ENCODE results near the gene PRDX5. TPM values are rescaled to one million over a fixed set of nuclear protein-coding genes. Genes with fewer than 3 reads are reported as not detected.

Gene PRDX5
- total RNA-seq, 1 experiment from 2014 or later = 255 TPM

DNA sequence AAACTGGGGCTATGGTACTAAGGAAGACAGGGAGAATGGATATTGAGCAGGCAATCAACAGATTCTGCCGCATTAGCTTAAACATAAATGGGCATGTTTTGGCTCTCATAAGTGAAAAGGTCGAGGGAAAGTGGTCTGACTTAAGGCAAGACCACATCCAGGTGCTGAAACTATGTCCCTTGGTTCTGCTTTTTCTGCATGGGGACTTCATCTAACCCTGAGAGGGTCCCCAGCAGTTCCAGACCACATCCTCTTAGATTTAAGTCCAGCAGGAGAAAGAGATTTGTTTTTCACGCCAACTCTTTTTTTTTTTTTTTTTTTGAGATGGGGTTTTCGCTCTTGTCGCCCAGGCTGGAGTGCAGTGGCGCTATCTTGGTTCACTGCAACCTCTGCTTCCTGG is 46.5 kb downstream of the PRDX5 start:
- Mint-ChIP-seq H3K4me1 (peaks cover 12% of the 10 kb centered on the region), H3K27ac (no peak overlapping the region), H3K4me3 (no peak overlapping the region), H3K9me3 (no peaks in the 10 kb centered on the region), H3K27me3 (ENCODE audit: low read depth) (no peaks in the 10 kb centered on the region), H3K36me3 (peaks cover 45% of the 10 kb centered on the region)
- DNase-seq (ENCODE audit: low spot score) (no peak), ATAC-seq (no peak)
- ChIA-PET CTCF (interaction anchor here (0.6 to 12.8 kb wide), 5 partner anchors 9 to 841 kb away, joined by 3 to 140 read pairs (median 4); no protein-coding TSS in a partner anchor), POLR2A (no interaction called here)
- no peak for TF ChIP-seq ETV6 (CRISPR knock-in tag; IDR thresholded peaks at IDR 0.05)
- TF ChIP-seq, protein P1, sequence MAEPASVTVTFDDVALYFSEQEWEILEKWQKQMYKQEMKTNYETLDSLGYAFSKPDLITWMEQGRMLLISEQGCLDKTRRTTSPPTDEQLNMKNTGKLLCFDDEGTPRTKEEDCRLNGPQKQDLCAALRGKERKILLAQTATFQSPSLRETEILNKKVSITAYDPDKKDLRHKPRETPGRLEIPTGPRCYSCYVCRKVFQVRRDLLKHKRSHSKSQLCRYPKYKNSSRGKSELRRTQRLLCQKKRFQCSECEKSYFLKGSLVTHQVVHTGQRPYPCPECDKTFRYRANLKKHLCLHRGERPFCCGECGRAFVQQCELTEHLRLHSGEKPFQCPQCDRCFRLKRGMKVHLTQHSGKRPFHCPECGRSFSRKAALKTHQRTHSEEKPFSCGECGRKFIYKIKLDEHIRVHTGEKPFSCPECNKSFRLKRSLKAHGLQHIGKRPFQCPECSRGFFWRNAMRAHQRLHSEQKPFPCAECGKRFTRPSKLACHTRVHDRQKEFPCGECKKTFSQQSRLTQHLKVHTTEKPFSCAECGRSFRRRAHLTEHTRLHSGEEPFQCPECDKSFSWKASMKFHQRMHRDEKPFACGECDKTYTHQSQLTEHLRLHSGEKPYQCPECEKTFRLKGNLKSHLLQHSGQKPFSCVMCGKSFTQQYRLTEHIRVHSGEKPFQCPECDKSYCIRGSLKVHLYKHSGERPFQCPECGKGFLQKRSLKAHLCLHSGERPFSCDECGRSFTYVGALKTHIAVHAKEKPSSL (CRISPR knock-in tag; conservative IDR thresholded peaks at IDR 0.05) = no peak
- TF ChIP-seq TEAD1 (CRISPR knock-in tag; IDR thresholded peaks at IDR 0.05) = no peak
- no peak for TF ChIP-seq ELF4 (CRISPR knock-in tag; IDR thresholded peaks at IDR 0.05; ENCODE audit: low read depth)
- no peak for TF ChIP-seq SOX15 (CRISPR knock-in tag; IDR thresholded peaks at IDR 0.05)
- TF ChIP-seq GRHL2 (CRISPR knock-in tag; IDR thresholded peaks at IDR 0.05; ENCODE audit: insufficient replicate concordance, severe bottlenecking) = no peak
- no peak for TF ChIP-seq NFYB (CRISPR knock-in tag; conservative IDR thresholded peaks at IDR 0.05; ENCODE audit: low read depth)
- no peak for TF ChIP-seq NR2C2 (CRISPR knock-in tag; IDR thresholded peaks at IDR 0.05)
- TF ChIP-seq, protein P2, sequence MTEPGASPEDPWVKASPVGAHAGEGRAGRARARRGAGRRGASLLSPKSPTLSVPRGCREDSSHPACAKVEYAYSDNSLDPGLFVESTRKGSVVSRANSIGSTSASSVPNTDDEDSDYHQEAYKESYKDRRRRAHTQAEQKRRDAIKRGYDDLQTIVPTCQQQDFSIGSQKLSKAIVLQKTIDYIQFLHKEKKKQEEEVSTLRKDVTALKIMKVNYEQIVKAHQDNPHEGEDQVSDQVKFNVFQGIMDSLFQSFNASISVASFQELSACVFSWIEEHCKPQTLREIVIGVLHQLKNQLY (CRISPR knock-in tag; IDR thresholded peaks at IDR 0.05) = no peak
- TF ChIP-seq GABPB1 (CRISPR knock-in tag; IDR thresholded peaks at IDR 0.05) = no peak
- TF ChIP-seq, protein P3, sequence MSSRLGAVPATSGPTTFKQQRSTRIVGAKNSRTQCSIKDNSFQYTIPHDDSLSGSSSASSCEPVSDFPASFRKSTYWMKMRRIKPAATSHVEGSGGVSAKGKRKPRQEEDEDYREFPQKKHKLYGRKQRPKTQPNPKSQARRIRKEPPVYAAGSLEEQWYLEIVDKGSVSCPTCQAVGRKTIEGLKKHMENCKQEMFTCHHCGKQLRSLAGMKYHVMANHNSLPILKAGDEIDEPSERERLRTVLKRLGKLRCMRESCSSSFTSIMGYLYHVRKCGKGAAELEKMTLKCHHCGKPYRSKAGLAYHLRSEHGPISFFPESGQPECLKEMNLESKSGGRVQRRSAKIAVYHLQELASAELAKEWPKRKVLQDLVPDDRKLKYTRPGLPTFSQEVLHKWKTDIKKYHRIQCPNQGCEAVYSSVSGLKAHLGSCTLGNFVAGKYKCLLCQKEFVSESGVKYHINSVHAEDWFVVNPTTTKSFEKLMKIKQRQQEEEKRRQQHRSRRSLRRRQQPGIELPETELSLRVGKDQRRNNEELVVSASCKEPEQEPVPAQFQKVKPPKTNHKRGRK (CRISPR knock-in tag; IDR thresholded peaks at IDR 0.05; ENCODE audit: borderline replicate concordance) = no peak
- TF ChIP-seq GTF2I (CRISPR knock-in tag; conservative IDR thresholded peaks at IDR 0.05) = no peak
- TF ChIP-seq MXD4 (CRISPR knock-in tag; IDR thresholded peaks at IDR 0.05; ENCODE audit: borderline replicate concordance) = no peak
- TF ChIP-seq, protein P4, sequence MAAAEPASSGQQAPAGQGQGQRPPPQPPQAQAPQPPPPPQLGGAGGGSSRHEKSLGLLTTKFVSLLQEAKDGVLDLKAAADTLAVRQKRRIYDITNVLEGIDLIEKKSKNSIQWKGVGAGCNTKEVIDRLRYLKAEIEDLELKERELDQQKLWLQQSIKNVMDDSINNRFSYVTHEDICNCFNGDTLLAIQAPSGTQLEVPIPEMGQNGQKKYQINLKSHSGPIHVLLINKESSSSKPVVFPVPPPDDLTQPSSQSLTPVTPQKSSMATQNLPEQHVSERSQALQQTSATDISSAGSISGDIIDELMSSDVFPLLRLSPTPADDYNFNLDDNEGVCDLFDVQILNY (CRISPR knock-in tag; IDR thresholded peaks at IDR 0.05) = no peak
- TF ChIP-seq CBFB (CRISPR knock-in tag; IDR thresholded peaks at IDR 0.05; ENCODE audit: low read depth) = no peak
- TF ChIP-seq PRRX2 (CRISPR knock-in tag; IDR thresholded peaks at IDR 0.05) = no peak
- TF ChIP-seq, protein P5, sequence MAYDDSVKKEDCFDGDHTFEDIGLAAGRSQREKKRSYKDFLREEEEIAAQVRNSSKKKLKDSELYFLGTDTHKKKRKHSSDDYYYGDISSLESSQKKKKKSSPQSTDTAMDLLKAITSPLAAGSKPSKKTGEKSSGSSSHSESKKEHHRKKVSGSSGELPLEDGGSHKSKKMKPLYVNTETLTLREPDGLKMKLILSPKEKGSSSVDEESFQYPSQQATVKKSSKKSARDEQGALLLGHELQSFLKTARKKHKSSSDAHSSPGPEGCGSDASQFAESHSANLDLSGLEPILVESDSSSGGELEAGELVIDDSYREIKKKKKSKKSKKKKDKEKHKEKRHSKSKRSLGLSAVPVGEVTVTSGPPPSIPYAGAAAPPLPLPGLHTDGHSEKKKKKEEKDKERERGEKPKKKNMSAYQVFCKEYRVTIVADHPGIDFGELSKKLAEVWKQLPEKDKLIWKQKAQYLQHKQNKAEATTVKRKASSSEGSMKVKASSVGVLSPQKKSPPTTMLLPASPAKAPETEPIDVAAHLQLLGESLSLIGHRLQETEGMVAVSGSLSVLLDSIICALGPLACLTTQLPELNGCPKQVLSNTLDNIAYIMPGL (CRISPR knock-in tag; IDR thresholded peaks at IDR 0.05) = no peak
- TF ChIP-seq, protein P6, sequence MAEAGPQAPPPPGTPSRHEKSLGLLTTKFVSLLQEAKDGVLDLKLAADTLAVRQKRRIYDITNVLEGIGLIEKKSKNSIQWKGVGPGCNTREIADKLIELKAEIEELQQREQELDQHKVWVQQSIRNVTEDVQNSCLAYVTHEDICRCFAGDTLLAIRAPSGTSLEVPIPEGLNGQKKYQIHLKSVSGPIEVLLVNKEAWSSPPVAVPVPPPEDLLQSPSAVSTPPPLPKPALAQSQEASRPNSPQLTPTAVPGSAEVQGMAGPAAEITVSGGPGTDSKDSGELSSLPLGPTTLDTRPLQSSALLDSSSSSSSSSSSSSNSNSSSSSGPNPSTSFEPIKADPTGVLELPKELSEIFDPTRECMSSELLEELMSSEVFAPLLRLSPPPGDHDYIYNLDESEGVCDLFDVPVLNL (CRISPR knock-in tag; IDR thresholded peaks at IDR 0.05; ENCODE audit: borderline replicate concordance, low read depth) = no peak

DNA sequence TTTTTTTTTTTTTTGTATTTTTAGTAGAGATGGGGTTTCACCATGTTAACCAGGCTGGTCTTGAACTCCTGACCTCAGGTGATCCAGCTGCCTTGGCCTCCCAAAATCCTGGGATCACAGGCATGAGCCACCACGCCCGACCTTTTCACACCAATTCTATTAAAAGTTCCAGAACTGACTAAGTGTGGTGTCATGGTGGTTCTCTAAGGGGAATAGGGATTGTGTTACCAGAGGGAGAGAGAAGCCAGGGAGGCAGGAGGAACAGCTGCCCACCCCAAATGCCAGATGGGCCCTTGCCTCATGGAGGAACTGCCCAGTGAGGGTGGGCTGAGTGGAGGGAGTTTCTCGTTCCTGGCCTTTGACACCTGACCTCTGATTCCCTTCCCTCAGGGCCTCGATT is 47.0 kb downstream of the PRDX5 start:
- no peak for ATAC-seq
- no peak overlapping the region for H3K27ac Mint-ChIP-seq
- no peak overlapping the region for H3K4me3 Mint-ChIP-seq
- TF ChIP-seq SOX15 (CRISPR knock-in tag; IDR thresholded peaks at IDR 0.05) (no peak), FOXP1 (CRISPR knock-in tag; IDR thresholded peaks at IDR 0.05; ENCODE audit: borderline replicate concordance) (no peak), KAT7 (CRISPR knock-in tag; IDR thresholded peaks at IDR 0.05; ENCODE audit: borderline replicate concordance) (no peak), RORB (CRISPR knock-in tag; IDR thresholded peaks at IDR 0.05) (no peak), NFE2L1 (CRISPR knock-in tag; IDR thresholded peaks at IDR 0.05) (no peak)
- TF ChIP-seq, protein P7, sequence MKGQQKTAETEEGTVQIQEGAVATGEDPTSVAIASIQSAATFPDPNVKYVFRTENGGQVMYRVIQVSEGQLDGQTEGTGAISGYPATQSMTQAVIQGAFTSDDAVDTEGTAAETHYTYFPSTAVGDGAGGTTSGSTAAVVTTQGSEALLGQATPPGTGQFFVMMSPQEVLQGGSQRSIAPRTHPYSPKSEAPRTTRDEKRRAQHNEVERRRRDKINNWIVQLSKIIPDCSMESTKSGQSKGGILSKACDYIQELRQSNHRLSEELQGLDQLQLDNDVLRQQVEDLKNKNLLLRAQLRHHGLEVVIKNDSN (CRISPR knock-in tag; IDR thresholded peaks at IDR 0.05) = no peak
- TF ChIP-seq, protein P8, sequence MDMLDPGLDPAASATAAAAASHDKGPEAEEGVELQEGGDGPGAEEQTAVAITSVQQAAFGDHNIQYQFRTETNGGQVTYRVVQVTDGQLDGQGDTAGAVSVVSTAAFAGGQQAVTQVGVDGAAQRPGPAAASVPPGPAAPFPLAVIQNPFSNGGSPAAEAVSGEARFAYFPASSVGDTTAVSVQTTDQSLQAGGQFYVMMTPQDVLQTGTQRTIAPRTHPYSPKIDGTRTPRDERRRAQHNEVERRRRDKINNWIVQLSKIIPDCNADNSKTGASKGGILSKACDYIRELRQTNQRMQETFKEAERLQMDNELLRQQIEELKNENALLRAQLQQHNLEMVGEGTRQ (CRISPR knock-in tag; IDR thresholded peaks at IDR 0.05) = no peak
- TF ChIP-seq, protein P9, sequence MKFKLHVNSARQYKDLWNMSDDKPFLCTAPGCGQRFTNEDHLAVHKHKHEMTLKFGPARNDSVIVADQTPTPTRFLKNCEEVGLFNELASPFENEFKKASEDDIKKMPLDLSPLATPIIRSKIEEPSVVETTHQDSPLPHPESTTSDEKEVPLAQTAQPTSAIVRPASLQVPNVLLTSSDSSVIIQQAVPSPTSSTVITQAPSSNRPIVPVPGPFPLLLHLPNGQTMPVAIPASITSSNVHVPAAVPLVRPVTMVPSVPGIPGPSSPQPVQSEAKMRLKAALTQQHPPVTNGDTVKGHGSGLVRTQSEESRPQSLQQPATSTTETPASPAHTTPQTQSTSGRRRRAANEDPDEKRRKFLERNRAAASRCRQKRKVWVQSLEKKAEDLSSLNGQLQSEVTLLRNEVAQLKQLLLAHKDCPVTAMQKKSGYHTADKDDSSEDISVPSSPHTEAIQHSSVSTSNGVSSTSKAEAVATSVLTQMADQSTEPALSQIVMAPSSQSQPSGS (CRISPR knock-in tag; IDR thresholded peaks at IDR 0.05; ENCODE audit: borderline replicate concordance, low read depth) = no peak

More for the DNA sequence above, 47.0 kb downstream of the PRDX5 start:
- peaks cover 48% of the 10 kb centered on the region for H3K36me3 Mint-ChIP-seq
- H3K4me1 Mint-ChIP-seq = peaks cover 7% of the 10 kb centered on the region
- POLR2A ChIA-PET = no interaction called here
- H3K9me3 Mint-ChIP-seq = no peaks in the 10 kb centered on the region
- CTCF ChIA-PET = interaction anchor here (0.6 to 12.8 kb wide), 4 partner anchors 10 to 840 kb away, joined by 3 to 140 read pairs (median 4); no protein-coding TSS in a partner anchor
- no peak for DNase-seq (ENCODE audit: low spot score)
- no peaks in the 10 kb centered on the region for H3K27me3 Mint-ChIP-seq (ENCODE audit: low read depth)
